ENCODE results near the gene LRRC4C. TPM values are rescaled to one million over a fixed set of nuclear protein-coding genes. Genes with fewer than 3 reads are reported as not detected.

Gene LRRC4C
- total RNA-seq, 1 experiment from 2014 or later, result 0.13 TPM

- no peaks in the 10 kb centered on the region for H3K27me3 ChIP-seq (ENCODE audit: insufficient read depth, low read length)
- H3K79me1 ChIP-seq (ENCODE audit: insufficient read depth, low read depth, low read length, poor library complexity, severe bottlenecking), result no peaks in the 10 kb centered on the region
- H2BK15ac ChIP-seq (ENCODE audit: low read depth, low read length), result no peak overlapping the region
- H3K27ac ChIP-seq (ENCODE audit: insufficient read length, low read depth, low read length), result no peak overlapping the region
- no peak overlapping the region for H2AK5ac ChIP-seq (ENCODE audit: insufficient read length, low read length)
- H4K8ac ChIP-seq (replicated peaks; ENCODE audit: insufficient read length, low read depth, low read length), result no peak overlapping the region
- no CpG with 5 or more reads among the region's 4 CpGs for WGBS (ENCODE audit: extremely low coverage, insufficient read length, low lambda C conversion rate)
- no peak overlapping the region for H2BK120ac ChIP-seq (ENCODE audit: low read depth, low read length, poor library complexity, severe bottlenecking)
- no peak overlapping the region for H3K23ac ChIP-seq (ENCODE audit: insufficient read length, low read depth, low read length)
- no peak overlapping the region for H2BK12ac ChIP-seq (ENCODE audit: insufficient read length, low read depth, low read length)
- no peak overlapping the region for H4K91ac ChIP-seq (ENCODE audit: insufficient read length, low read depth, low read length)
- H2BK5ac ChIP-seq (ENCODE audit: insufficient read length, low read length), result no peak overlapping the region
- H3K4ac ChIP-seq (ENCODE audit: low read depth, low read length), result no peak overlapping the region
- no peak overlapping the region for H3K56ac ChIP-seq (ENCODE audit: insufficient read length, low read depth, low read length)
- DNase-seq, result no peak
- H3K27ac Mint-ChIP-seq, result no peak overlapping the region
- no peak overlapping the region for H3K4me3 Mint-ChIP-seq
- H3K9me3 Mint-ChIP-seq, result peaks cover 6% of the 10 kb centered on the region in 2 experiments
- no peaks in the 10 kb centered on the region; a peak in 1 of 4 replicates for H3K4me1 Mint-ChIP-seq
- TF ChIP-seq CTCF (conservative IDR thresholded peaks at IDR 0.05), result no peak
- no peak overlapping the region for H2BK20ac ChIP-seq (ENCODE audit: low read depth, low read length, poor library complexity, severe bottlenecking)
- no peak overlapping the region for H3K18ac ChIP-seq (ENCODE audit: insufficient read length, low read depth, low read length)
- no peak overlapping the region for H2AFZ ChIP-seq (ENCODE audit: low read length)
- H3K9ac ChIP-seq (ENCODE audit: extremely low read depth, insufficient read length, low read length), result no peak overlapping the region
- no peak overlapping the region for H3K4me2 ChIP-seq (ENCODE audit: insufficient read depth, insufficient read length, low read length)
- H3K27me3 Mint-ChIP-seq (ENCODE audit: low read depth), result no peaks in the 10 kb centered on the region; the same call in 1 of the 2 replicates
- H3K36me3 Mint-ChIP-seq (ENCODE audit: insufficient read depth in 1 of 3, low read depth in 3 of 3), result peaks cover 0 to 2% (median 1%) of the 10 kb centered on the region in 3 experiments; a peak in 6 of 7 replicates
- H4K5ac ChIP-seq (ENCODE audit: insufficient read length, low read depth, low read length), result no peak overlapping the region
- no peak overlapping the region for H3T11ph ChIP-seq (ENCODE audit: low read length)
- no peaks in the 10 kb centered on the region for H3K79me2 ChIP-seq (ENCODE audit: insufficient read depth, low read length)
- H3K23me2 ChIP-seq (ENCODE audit: insufficient read length, low read depth, low read length, poor library complexity, severe bottlenecking), result no peaks in the 10 kb centered on the region
- no peaks in the 10 kb centered on the region for H3K9me3 ChIP-seq (ENCODE audit: control insufficient read depth, low read depth, low read length)
- H3K4me1 ChIP-seq (ENCODE audit: insufficient read depth, low read length), result no peaks in the 10 kb centered on the region
- no peaks in the 10 kb centered on the region for H4K20me1 ChIP-seq (ENCODE audit: control insufficient read depth, insufficient read depth, insufficient read length)
- no peak overlapping the region for H3K14ac ChIP-seq (ENCODE audit: insufficient read depth, low read length)
Measured at GRCh38 chr11:41301023-41301422, 158.4 kb downstream of the LRRC4C start.

Data from H9 (cell line).